Activated effector memory CD4-positive, alpha-beta T cell treated with anti-CD3 and anti-CD28 coated beads, Interleukin-2, amount 50 U/mL, for 16 hours (primary cell): ENCODE measurements around the gene OR4M1.
"Not testable (repeated sequence)": the region's sequence is repeated elsewhere in the genome, so short reads cannot be mapped to it uniquely, and the experiment has no call there.

ENCODE experiments used
- DNase-seq: peaks from one replicate; pipeline ENCODE4 v3.0.0-alpha.2; 2020

OR4M1 gene

DNA sequence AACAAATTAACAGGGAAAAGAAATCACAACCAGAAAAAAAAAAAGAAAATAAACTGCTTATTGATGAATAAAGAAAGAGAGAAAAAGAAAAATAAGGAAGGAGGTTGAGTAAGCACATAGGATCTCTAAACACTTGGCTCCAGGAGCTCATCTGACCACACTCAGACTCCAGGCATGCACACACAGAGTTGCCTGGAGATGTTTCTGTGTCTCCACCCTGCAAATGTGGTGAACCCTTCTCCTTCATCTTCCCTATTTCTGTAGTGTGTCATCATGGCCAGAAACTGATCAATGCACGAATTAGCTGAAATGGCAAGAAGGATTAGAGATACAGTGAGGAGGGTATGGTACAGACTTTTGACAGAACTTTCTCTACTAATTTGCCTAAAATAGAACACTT, 50.5 kb downstream of the OR4M1 start:
- DNase-seq = no peak

DNA sequence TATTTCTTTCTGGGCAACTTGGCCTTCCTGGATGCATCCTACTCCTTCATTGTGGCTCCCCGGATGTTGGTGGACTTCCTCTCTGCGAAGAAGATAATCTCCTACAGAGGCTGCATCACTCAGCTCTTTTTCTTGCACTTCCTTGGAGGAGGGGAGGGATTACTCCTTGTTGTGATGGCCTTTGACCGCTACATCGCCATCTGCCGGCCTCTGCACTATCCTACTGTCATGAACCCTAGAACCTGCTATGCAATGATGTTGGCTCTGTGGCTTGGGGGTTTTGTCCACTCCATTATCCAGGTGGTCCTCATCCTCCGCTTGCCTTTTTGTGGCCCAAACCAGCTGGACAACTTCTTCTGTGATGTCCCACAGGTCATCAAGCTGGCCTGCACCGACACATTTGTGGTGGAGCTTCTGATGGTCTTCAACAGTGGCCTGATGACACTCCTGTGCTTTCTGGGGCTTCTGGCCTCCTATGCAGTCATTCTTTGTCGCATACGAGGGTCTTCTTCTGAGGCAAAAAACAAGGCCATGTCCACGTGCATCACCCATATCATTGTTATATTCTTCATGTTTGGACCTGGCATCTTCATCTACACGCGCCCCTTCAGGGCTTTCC, 54.4 kb downstream of the OR4M1 start:
- DNase-seq = not testable (repeated sequence)

DNA sequence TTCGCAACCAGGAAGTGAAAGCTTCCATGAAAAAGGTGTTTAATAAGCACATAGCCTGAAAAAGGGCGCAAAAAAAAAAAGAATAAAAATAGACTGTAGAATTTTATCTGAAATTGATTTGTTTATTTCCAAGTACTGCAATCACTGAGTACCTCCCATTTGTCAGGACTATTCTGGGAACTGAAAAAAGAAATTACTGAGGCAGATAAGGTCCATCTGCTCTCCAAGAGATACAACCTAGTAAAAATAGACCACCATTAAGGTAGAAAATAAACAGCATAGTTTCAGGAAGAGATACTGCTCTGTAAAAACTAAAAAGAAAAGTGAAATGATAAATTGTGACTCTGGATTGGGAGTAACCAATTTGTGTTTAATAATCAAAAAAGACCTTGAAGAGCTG, 55.0 kb downstream of the OR4M1 start:
- DNase-seq = no peak
